ENCODE data around the gene MACROD2.
"Not testable (repeated sequence)": the region's sequence is repeated elsewhere in the genome, so short reads cannot be mapped to it uniquely, and the experiment has no call there.

MACROD2 gene

DNA sequence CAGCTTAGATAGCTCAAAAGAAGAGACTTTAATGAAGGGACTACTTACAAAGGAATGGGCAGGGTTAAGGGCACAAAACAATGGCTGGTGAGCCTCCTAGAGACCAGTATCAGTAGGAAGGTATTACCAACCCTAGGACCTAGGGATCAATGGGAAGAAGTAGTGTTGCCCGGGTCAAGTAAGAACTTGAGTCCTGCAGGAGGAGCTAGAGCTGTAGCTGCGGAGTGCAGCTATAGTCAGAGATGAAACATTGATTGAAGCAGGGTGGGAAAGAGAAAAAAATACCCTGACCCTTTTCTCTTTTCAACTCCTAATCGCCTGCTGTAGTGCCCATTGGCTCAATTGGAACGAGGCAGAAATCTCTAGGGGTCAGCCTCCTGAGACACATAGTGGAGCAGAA is 198.1 kb downstream of the MACROD2 start:
- DNase-seq (ENCODE audit: low read depth), result no peak

DNA sequence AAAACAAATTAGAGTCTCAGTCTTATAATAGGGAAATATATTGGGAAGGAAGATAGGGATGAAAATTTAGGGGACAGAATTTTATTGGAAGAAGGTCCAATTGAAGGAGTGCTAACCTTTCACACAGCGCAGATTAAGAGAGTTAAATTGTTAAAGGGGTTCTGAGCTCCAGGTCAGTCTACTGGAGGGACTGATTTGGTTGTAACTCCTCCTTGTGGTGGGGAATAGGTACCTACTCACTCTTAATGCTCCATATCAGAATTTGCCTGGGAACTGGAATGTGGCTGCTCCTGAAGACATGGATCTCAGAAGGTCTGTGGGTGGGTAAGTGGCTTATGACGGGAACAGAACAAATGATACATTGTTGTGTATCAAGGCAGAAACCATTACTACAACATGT is 198.6 kb downstream of the MACROD2 start:
- no peak for DNase-seq (ENCODE audit: low read depth)

GRCh38 chr20:14197097-14197496 is 201.8 kb downstream of the MACROD2 start:
- no peak for DNase-seq (ENCODE audit: low read depth)

DNA sequence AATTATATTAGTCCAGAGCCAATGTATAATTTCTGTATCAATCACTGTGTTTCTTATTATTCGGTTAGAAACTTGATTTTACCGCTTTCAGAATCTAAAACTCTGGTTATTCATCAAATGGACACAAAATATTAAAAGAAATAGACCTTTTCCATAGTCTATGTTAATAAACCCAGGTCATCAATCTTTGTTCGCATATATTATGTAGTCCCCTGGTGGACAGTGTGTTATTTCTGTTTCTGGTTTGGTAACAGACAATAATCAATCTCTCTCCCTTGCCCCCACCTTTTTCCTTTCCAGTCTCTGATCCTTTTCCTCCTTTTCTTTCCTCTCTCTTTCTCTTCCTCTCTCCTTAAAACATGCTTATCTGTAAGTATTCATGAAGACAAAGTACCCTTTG is 203.1 kb downstream of the MACROD2 start:
- DNase-seq (ENCODE audit: low read depth), result no peak

DNA sequence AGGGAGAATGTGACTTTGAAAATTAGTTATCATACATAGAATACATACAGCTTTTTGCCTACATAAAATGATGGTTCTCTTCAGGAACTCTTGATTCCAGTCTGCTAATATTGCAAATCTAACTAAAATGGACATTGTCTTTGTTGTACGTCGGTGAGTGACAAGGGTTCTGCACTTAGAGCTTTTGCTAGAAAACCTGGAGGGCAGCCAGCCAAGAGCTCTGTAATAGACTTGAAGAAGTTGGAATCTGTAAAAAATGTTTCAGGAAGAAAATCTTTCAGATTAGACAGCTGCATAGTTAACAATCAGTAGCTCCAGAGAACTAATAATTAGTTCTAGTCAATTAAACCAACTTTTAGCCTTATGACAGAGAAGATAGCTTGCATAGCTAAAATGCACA is 203.8 kb downstream of the MACROD2 start:
- DNase-seq (ENCODE audit: low read depth), result no peak

- no peak for DNase-seq (ENCODE audit: low read depth)
These were observed 208.3 kb downstream of the MACROD2 start for GRCh38 chr20:14203657-14204056.

GRCh38 chr20:14207591-14207990 is 212.3 kb downstream of the MACROD2 start:
- DNase-seq (ENCODE audit: low read depth), result no peak

GRCh38 chr20:14208956-14209355 is 213.6 kb downstream of the MACROD2 start:
- DNase-seq (ENCODE audit: low read depth), result no peak

- DNase-seq (ENCODE audit: low read depth), result no peak
These were observed 214.8 kb downstream of the MACROD2 start for GRCh38 chr20:14210146-14210545.

DNA sequence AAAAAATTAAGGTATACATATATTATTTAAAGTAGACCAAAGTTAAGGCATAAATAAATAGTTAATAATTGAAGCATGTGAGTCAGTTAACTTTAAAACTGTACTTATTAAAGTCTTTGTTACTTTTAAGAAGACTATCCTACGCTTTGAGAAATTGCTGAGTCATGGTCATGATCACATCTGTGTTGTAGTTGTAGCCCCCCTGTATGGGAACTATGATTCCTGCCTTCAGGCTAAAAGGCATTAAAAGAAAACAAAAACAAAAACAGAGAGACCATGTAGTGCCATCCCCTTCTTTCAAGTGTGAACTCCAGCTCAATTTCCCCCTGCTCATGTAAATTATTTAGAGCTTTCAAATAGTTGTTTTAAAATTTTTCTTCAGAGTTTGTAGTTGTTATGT is 218.7 kb downstream of the MACROD2 start:
- no peak for DNase-seq (ENCODE audit: low read depth)

GRCh38 chr20:14215880-14216279 is 220.6 kb downstream of the MACROD2 start:
- not testable (repeated sequence) for DNase-seq (ENCODE audit: low read depth)

GRCh38 chr20:14219801-14220461 is 224.6 kb downstream of the MACROD2 start:
- no peak for DNase-seq (ENCODE audit: low read depth)

GRCh38 chr20:14220986-14221385 is 225.7 kb downstream of the MACROD2 start:
- no peak for DNase-seq (ENCODE audit: low read depth)

GRCh38 chr20:14223806-14224205 is 228.5 kb downstream of the MACROD2 start:
- DNase-seq (ENCODE audit: low read depth), result no peak

- not testable (repeated sequence) for DNase-seq (ENCODE audit: low read depth)
These were observed 231.0 kb downstream of the MACROD2 start for GRCh38 chr20:14226051-14227049.

GRCh38 chr20:14232650-14233049 is 237.3 kb downstream of the MACROD2 start:
- no peak for DNase-seq (ENCODE audit: low read depth)

DNA sequence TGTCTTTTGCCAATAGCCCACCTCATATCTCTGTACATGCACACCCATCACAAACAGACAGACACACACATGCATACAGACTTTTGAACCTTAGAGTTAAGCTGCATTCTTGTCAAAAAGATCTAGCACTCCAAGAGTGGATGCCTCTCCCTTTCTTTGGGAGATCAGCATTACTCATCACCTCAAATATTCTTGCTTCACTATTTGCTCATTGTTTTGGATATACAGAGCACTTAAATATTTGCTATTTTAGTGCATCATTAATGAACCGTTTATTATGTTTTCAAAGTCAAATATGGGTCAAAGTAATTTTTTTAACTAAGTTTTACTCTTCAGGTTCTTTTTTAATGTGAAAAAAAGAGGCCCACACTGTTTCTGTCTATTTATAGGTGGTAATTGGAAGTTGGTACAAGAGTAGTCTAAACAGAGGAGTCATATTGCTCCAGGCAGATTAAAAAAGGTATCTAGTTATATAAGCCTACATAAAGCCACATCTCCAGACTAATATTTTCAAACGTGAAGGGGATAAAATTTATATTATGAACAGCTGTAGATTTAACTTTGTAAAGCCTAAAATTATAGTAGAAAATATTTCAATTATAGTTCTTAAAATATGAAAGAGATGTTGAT is 239.5 kb downstream of the MACROD2 start:
- no peak for DNase-seq (ENCODE audit: low read depth)

DNA sequence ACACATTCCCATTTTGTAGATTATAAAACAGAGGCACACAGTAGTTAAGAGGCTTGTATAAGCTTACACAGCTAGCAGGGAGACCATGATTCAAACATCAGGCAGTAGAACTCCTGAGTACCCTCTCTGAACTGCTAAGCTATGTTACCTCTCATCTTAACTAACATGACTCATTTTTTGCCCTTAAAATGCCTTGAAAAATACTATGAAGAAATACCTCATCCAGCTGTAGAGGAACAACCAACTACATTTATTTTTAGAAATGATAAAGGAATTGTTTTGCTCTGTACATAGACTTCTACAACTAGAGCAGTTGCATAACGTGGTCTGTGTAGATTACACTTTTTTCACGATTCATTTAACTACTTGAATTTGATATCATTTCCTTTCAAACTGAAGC is 240.0 kb downstream of the MACROD2 start:
- DNase-seq (ENCODE audit: low read depth), result no peak

DNA sequence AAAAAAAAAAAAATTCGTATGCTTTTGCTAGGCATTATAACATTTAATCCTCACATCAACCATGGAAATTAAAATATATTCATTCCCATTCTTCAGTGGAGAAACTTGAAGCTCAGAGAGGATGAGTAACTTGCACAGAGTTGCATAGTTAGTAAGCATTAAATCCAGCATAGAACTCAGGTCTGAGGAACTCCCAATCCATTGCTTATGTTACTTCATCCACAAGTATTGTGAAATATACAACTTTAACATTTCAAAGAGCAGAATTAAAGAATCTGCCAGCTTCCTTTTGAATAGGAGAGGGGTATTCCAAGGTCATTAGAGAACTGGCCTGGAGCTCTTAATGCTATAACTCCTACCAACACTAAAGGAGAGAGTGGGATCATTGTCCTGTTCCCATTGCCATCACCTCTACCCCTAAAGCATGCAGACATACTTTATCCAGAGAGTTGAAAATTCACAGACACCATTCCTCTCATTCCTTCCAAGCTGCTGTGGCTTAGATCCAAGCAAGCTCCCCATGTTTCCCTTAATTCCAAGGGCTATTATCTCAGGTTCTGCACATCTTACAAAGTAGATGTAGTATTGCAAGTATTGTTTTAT is 250.2 kb downstream of the MACROD2 start:
- DNase-seq (ENCODE audit: low read depth), result no peak

GRCh38 chr20:14259689-14260088 is 264.4 kb downstream of the MACROD2 start:
- DNase-seq (ENCODE audit: low read depth), result no peak

DNA sequence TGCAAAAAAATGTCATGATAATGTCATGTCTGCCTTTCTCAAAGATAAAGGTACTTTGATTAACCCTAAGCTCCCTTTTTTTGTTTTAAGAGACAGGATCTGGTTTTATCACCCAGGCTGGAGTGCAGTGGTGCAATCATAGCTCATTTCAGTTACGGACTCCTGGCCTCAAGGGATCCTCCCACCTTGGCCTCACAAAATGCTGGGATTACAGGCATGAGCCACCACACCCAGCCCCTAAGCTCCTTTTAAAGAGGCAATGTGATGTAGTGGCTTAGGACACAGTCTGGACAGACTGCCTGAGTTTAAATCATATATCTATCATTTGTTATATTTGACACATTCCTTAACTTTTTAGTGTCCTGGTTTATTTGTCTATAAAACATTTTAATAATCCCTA is 265.1 kb downstream of the MACROD2 start:
- no peak for DNase-seq (ENCODE audit: low read depth)

GRCh38 chr20:14264869-14265268 is 269.6 kb downstream of the MACROD2 start:
- DNase-seq (ENCODE audit: low read depth), result no peak

Measured in stimulated activated CD8-positive, alpha-beta memory T cell treated with anti-CD3 and anti-CD28 coated beads, Interleukin-15, amount 100 ng/mL, for 24 hours (primary cell).